ENCODE measurements around the gene EP300.

The EP300 gene

GRCh38 chr22:41076857-41077256 lies 15.5 kb upstream of the EP300 start (continued):
- TF ChIP-seq, protein P1, sequence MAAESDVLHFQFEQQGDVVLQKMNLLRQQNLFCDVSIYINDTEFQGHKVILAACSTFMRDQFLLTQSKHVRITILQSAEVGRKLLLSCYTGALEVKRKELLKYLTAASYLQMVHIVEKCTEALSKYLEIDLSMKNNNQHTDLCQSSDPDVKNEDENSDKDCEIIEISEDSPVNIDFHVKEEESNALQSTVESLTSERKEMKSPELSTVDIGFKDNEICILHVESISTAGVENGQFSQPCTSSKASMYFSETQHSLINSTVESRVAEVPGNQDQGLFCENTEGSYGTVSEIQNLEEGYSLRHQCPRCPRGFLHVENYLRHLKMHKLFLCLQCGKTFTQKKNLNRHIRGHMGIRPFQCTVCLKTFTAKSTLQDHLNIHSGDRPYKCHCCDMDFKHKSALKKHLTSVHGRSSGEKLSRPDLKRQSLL (tag by site-specific recombination; IDR thresholded peaks at IDR 0.05): no peak
- no peak for TF ChIP-seq ZNF768 (tag by site-specific recombination; IDR thresholded peaks at IDR 0.05)

DNA sequence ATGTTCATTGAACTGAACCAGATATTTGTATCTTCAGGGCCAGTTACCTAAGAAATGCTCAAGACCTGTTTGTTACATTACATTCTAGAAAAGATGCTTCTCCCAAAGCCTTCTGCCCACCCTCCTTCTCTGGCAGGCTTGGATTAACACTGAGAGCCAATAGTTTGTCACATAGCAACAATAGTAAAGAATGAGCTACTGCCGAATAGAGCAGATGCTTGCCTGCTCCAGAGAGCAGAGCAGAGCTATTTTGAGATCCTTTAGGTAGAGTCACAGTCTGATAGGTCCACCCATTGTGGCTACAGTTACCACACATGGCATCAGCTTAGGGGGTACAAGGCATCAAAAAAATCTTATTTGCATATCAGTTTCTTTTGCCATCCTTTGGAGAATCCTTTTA lies 13.5 kb upstream of the EP300 start:
- H3K36me3 ChIP-seq (ENCODE audit: control insufficient read depth in 2 of 2, insufficient read depth in 1 of 2, low read length in 2 of 2): no peaks in the 10 kb centered on the region
- H3K4me1 ChIP-seq (ENCODE audit: control insufficient read depth, insufficient read depth, low read length): no peaks in the 10 kb centered on the region
- H3K4me3 ChIP-seq (ENCODE audit: low read depth, low read length): no peak overlapping the region
- ChIA-PET CTCF (interaction anchor here (0.5 kb wide), 1 partner anchor 339 kb away, joined by 4 read pairs; no protein-coding TSS in a partner anchor), POLR2A (interaction anchor here (0.7 kb wide), 1 partner anchor 185 kb away, joined by 4 read pairs; no protein-coding TSS in a partner anchor)
- no peaks in the 10 kb centered on the region for H3K9me3 ChIP-seq (ENCODE audit: control insufficient read depth, insufficient read depth, low read depth, low read length)
- TF ChIP-seq HOXD13 (CRISPR knock-in tag; IDR thresholded peaks at IDR 0.05; ENCODE audit: borderline replicate concordance): no peak
- no peak for TF ChIP-seq ZNF621 (tag by site-specific recombination; IDR thresholded peaks at IDR 0.05)
- no peak for TF ChIP-seq ZNF214 (tag by site-specific recombination; IDR thresholded peaks at IDR 0.05; ENCODE audit: borderline replicate concordance)
- TF ChIP-seq ZNF610 (tag by site-specific recombination; IDR thresholded peaks at IDR 0.05; ENCODE audit: borderline replicate concordance): no peak
- no peak for TF ChIP-seq GLIS1 (tag by site-specific recombination; IDR thresholded peaks at IDR 0.05)
- no peak for TF ChIP-seq ZNF544 (tag by site-specific recombination; IDR thresholded peaks at IDR 0.05)
- TF ChIP-seq ZFP41 (tag by site-specific recombination; IDR thresholded peaks at IDR 0.05; ENCODE audit: borderline replicate concordance): no peak
- TF ChIP-seq ZNF629 (tag by site-specific recombination; IDR thresholded peaks at IDR 0.05): no peak
- TF ChIP-seq ZNF692 (tag by site-specific recombination; IDR thresholded peaks at IDR 0.05): no peak
- no peak for TF ChIP-seq BCL6B (tag by site-specific recombination; IDR thresholded peaks at IDR 0.05)
- no peak for TF ChIP-seq ZNF280D (tag by site-specific recombination; IDR thresholded peaks at IDR 0.05)
- no peak for TF ChIP-seq ZNF16 (tag by site-specific recombination; IDR thresholded peaks at IDR 0.05; ENCODE audit: low read depth)
- TF ChIP-seq, protein P2, sequence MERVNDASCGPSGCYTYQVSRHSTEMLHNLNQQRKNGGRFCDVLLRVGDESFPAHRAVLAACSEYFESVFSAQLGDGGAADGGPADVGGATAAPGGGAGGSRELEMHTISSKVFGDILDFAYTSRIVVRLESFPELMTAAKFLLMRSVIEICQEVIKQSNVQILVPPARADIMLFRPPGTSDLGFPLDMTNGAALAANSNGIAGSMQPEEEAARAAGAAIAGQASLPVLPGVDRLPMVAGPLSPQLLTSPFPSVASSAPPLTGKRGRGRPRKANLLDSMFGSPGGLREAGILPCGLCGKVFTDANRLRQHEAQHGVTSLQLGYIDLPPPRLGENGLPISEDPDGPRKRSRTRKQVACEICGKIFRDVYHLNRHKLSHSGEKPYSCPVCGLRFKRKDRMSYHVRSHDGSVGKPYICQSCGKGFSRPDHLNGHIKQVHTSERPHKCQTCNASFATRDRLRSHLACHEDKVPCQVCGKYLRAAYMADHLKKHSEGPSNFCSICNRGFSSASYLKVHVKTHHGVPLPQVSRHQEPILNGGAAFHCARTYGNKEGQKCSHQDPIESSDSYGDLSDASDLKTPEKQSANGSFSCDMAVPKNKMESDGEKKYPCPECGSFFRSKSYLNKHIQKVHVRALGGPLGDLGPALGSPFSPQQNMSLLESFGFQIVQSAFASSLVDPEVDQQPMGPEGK (tag by site-specific recombination; IDR thresholded peaks at IDR 0.05): no peak
- H3K27ac ChIP-seq (ENCODE audit: extremely low read depth, low read depth, low read length): no peak overlapping the region

All from HEK293 (cell line).